ENCODE results near the gene ACSF2.

Gene ACSF2

GRCh38 chr17:50425682-50426471 lies at the start of gene ACSF2:
Gene ACSF2, plus strand, starts transcription at chr17:50426218. Its CDS starts 44 bp downstream, at chr17:50426262.
- peak; percentile 71 to 79 for DNase-seq
- no peak for TF ChIP-seq POLR2A (IDR thresholded peaks at IDR 0.05; ENCODE audit: low read length)
- no peak for TF ChIP-seq GATA1 (IDR thresholded peaks at IDR 0.05; ENCODE audit: low read depth, low read length)

- DNase-seq: no peak
- TF ChIP-seq POLR2A (IDR thresholded peaks at IDR 0.05; ENCODE audit: low read length) (no peak), GATA1 (IDR thresholded peaks at IDR 0.05; ENCODE audit: low read depth, low read length) (no peak)
These were observed 46.5 kb upstream of the ACSF2 start for GRCh38 chr17:50379351-50380132.

- TF ChIP-seq GATA1 (IDR thresholded peaks at IDR 0.05; ENCODE audit: low read depth, low read length) (no peak), POLR2A (IDR thresholded peaks at IDR 0.05; ENCODE audit: low read length) (peak; percentile 36)
- no peak for DNase-seq
These were observed 45.4 kb upstream of the ACSF2 start for GRCh38 chr17:50380369-50381259.

- TF ChIP-seq GATA1 (IDR thresholded peaks at IDR 0.05; ENCODE audit: low read depth, low read length): no peak
- no peak for TF ChIP-seq POLR2A (IDR thresholded peaks at IDR 0.05; ENCODE audit: low read length)
- no peak for DNase-seq
These were observed 44.7 kb upstream of the ACSF2 start for GRCh38 chr17:50381260-50381815.

GRCh38 chr17:50381920-50382319 lies 44.1 kb upstream of the ACSF2 start:
- no peak for TF ChIP-seq GATA1 (IDR thresholded peaks at IDR 0.05; ENCODE audit: low read depth, low read length)
- no peak for TF ChIP-seq POLR2A (IDR thresholded peaks at IDR 0.05; ENCODE audit: low read length)
- peak in 1 of 2 experiments; percentile 16 for DNase-seq

- no peak for DNase-seq
- TF ChIP-seq POLR2A (IDR thresholded peaks at IDR 0.05; ENCODE audit: low read length) (no peak), GATA1 (IDR thresholded peaks at IDR 0.05; ENCODE audit: low read depth, low read length) (no peak)
These were observed 43.1 kb upstream of the ACSF2 start for GRCh38 chr17:50382931-50383330.

- no peak for TF ChIP-seq GATA1 (IDR thresholded peaks at IDR 0.05; ENCODE audit: low read depth, low read length)
- TF ChIP-seq POLR2A (IDR thresholded peaks at IDR 0.05; ENCODE audit: low read length): no peak
- no peak for DNase-seq
These were observed 39.5 kb upstream of the ACSF2 start for GRCh38 chr17:50386510-50386909.

- TF ChIP-seq POLR2A (IDR thresholded peaks at IDR 0.05; ENCODE audit: low read length) (no peak), GATA1 (IDR thresholded peaks at IDR 0.05; ENCODE audit: low read depth, low read length) (no peak)
These were observed 37.3 kb upstream of the ACSF2 start for GRCh38 chr17:50388728-50389127.

GRCh38 chr17:50389534-50389933 lies 36.5 kb upstream of the ACSF2 start:
- no peak for TF ChIP-seq GATA1 (IDR thresholded peaks at IDR 0.05; ENCODE audit: low read depth, low read length)
- TF ChIP-seq POLR2A (IDR thresholded peaks at IDR 0.05; ENCODE audit: low read length): no peak

More at GRCh38 chr17:50388728-50389127, 37.3 kb upstream of the ACSF2 start:
- no peak for DNase-seq

GRCh38 chr17:50392621-50393020 lies 33.4 kb upstream of the ACSF2 start:
- TF ChIP-seq POLR2A (IDR thresholded peaks at IDR 0.05; ENCODE audit: low read length): no peak
- TF ChIP-seq GATA1 (IDR thresholded peaks at IDR 0.05; ENCODE audit: low read depth, low read length): no peak
- DNase-seq: no peak

More at GRCh38 chr17:50389534-50389933, 36.5 kb upstream of the ACSF2 start:
- no peak for DNase-seq

- TF ChIP-seq GATA1 (IDR thresholded peaks at IDR 0.05; ENCODE audit: low read depth, low read length) (no peak), POLR2A (IDR thresholded peaks at IDR 0.05; ENCODE audit: low read length) (no peak)
- DNase-seq: no peak
These were observed 32.3 kb upstream of the ACSF2 start for GRCh38 chr17:50393700-50394099.

GRCh38 chr17:50394711-50395110 lies 31.3 kb upstream of the ACSF2 start:
- TF ChIP-seq GATA1 (IDR thresholded peaks at IDR 0.05; ENCODE audit: low read depth, low read length): no peak
- no peak for TF ChIP-seq POLR2A (IDR thresholded peaks at IDR 0.05; ENCODE audit: low read length)
- no peak for DNase-seq

Measured in erythroblast (primary cell).